BLaER1 treated with 17β-estradiol and CSF1 and Interleukin-3, amounts not matched to agents 10 nM and 100 nM (cell line): ENCODE measurements around the gene ST14.

Experiments
- H3K27ac ChIP-seq, 11 experiments: shearing (Covaris generic); formaldehyde crosslinking; 2 replicates each; pipeline ENCODE4 v1.8.1; 2022
- H3K27me3 ChIP-seq, 11 experiments: shearing (Covaris generic); formaldehyde crosslinking; 2 replicates each; pipeline ENCODE4 v1.8.1; 2022
- H3K36me3 ChIP-seq, 11 experiments: shearing (Covaris generic); formaldehyde crosslinking; 2 replicates each; pipeline ENCODE4 v1.8.1; 2022
- H3K4me1 ChIP-seq, 10 experiments: shearing (Covaris generic); formaldehyde crosslinking; 2 replicates each; pipeline ENCODE4 v1.8.1; 2022
- H3K4me2 ChIP-seq, 11 experiments: shearing (Covaris generic); formaldehyde crosslinking; 2 replicates each; pipeline ENCODE4 v1.8.1; 2022
- H3K4me3 ChIP-seq, 10 experiments: shearing (Covaris generic); formaldehyde crosslinking; 2 replicates each; pipeline ENCODE4 v1.8.1; 2022
- H3K9ac ChIP-seq, 11 experiments: shearing (Covaris generic); formaldehyde crosslinking; 2 replicates each; pipeline ENCODE4 v1.8.1; 2022
- H3K9me3 ChIP-seq, 11 experiments: shearing (Covaris generic); formaldehyde crosslinking; replicated peaks in 1 of 11; 2 replicates each; pipeline ENCODE4 v1.8.1; 2022
- H4K20me1 ChIP-seq, 11 experiments: shearing (Covaris generic); formaldehyde crosslinking; 2 replicates each; pipeline ENCODE4 v1.8.1; 2022
- Cebpa-rat ChIP-seq, 11 experiments: shearing (Covaris generic); IDR thresholded peaks; 2 replicates each; pipeline ENCODE4 v1.8.1; 2022

Gene ST14

DNA sequence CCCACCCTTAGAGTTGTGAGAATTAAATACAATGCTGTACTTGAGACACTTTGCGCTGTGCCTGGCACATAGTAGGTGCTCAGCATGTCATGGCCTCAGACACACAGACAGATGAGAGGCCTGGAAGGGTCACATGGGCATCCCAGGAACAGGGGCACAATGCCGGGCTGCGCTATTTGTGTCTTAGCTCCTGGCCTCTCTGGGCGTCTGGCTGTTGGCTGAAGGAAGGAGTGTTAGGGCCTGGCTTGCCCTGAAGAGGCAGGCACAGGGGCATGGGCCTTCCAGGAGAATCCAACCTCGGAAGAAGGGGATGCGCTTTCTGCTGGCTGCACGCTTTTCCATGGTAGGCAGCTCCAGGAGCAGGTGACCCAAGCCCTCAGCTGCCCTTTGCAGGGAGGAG, 41.4 kb downstream of the ST14 start:
- Histone ChIP-seq H3K27me3 (no peaks in the 10 kb centered on the region), H4K20me1 (no peaks in the 10 kb centered on the region), H3K4me1 (peaks cover 10 to 19% (median 17%) of the 10 kb centered on the region in 10 experiments; a peak in 17 of 20 replicates), H3K4me3 (no peak overlapping the region), H3K9me3 (0 out of 22 replicates have a peak, but pooled peaks cover 0 to 4% (median 0%) of the 10 kb centered on the region in 11 experiments), H3K36me3 (no peaks in the 10 kb centered on the region), H3K4me2 (no peak overlapping the region), H3K9ac (no peak overlapping the region), H3K27ac (no peak overlapping the region)
- TF ChIP-seq Cebpa-rat (IDR thresholded peaks at IDR 0.05) = no peak

GRCh38 chr11:130202009-130202817, 42.6 kb downstream of the ST14 start:
- H3K4me1 ChIP-seq = peaks cover 10 to 19% (median 17%) of the 10 kb centered on the region in 10 experiments; a peak in 17 of 20 replicates
- H3K27ac ChIP-seq = 0 out of 22 replicates have a peak overlapping the region, but pooled peaks of 1 of the 11 experiments have one; percentile 27
- H3K27me3 ChIP-seq = no peaks in the 10 kb centered on the region
- no peaks in the 10 kb centered on the region for H3K36me3 ChIP-seq
- 0 out of 22 replicates have a peak, but pooled peaks cover 0 to 4% (median 0%) of the 10 kb centered on the region in 11 experiments for H3K9me3 ChIP-seq
- peak overlapping the region; percentile 13 to 73 (median 44); a peak in 18 of 22 replicates for H3K4me2 ChIP-seq
- H4K20me1 ChIP-seq = no peaks in the 10 kb centered on the region
- no peak overlapping the region for H3K9ac ChIP-seq
- no peak overlapping the region for H3K4me3 ChIP-seq
- no peak for TF ChIP-seq Cebpa-rat (IDR thresholded peaks at IDR 0.05)

- Histone ChIP-seq H3K4me3 (no peak overlapping the region), H3K4me2 (peak overlapping the region in 9 of 11 experiments; percentile 13 to 73 (median 44); a peak in 11 of 22 replicates), H3K9me3 (0 out of 22 replicates have a peak, but pooled peaks cover 0 to 4% (median 0%) of the 10 kb centered on the region in 11 experiments), H3K9ac (no peak overlapping the region), H4K20me1 (no peaks in the 10 kb centered on the region), H3K36me3 (no peaks in the 10 kb centered on the region), H3K4me1 (peaks cover 10 to 19% (median 17%) of the 10 kb centered on the region in 10 experiments; a peak in 17 of 20 replicates), H3K27me3 (no peaks in the 10 kb centered on the region), H3K27ac (no peak overlapping the region)
- TF ChIP-seq Cebpa-rat (IDR thresholded peaks at IDR 0.05) = no peak
Measured at GRCh38 chr11:130202818-130203689, 43.5 kb downstream of the ST14 start.

DNA sequence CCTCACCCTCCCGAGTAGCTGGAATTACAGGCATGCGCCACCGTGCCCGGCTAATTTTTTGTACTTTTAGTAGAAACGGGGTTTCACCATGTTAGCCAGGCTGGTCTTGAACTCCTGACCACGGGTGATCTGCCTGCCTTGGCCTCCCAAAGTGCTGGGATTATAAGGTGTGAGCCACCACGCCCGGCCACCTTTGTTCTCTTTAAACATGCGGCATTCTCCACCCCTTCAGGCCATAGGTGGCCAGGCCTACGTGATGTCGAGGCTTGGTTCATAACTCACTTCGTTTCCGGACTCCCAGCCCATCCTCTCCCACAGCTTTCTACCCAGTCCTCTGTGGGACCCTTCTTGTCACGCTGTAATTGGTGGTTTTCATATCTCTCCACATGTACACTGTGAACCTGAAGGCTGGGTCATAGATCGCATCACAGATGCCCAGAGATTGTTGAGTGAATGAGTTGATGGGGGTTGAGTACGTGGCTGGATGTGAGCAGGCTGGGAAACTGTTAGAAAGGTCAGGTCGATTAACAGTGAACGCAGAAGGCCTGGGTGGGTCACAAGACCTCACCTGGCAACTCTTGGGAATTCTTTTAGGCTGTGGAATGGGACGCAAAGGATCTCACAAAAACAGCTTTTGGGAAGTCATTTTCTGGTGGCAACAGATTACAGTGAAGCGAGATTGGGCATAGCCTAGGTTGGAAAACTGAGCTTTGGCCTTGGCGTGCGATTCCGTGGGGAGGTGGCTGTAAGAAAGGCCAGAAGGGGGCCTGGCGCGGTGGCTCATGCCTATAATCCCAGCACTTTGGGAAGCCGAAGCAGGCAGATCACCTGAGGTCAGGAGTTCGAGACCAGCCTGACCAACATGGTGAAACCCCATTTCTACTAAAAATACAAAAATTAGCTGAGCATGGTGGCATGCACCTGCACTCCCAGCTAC, 44.5 kb downstream of the ST14 start:
- Histone ChIP-seq H3K27ac (no peak overlapping the region), H3K9me3 (0 out of 22 replicates have a peak, but pooled peaks cover 0 to 4% (median 0%) of the 10 kb centered on the region in 11 experiments), H3K9ac (no peak overlapping the region), H3K4me2 (no peak overlapping the region), H3K4me3 (no peak overlapping the region), H3K4me1 (peaks cover 10 to 19% (median 17%) of the 10 kb centered on the region in 10 experiments; a peak in 17 of 20 replicates), H3K36me3 (no peaks in the 10 kb centered on the region), H3K27me3 (no peaks in the 10 kb centered on the region), H4K20me1 (no peaks in the 10 kb centered on the region)
- TF ChIP-seq Cebpa-rat (IDR thresholded peaks at IDR 0.05) = no peak

DNA sequence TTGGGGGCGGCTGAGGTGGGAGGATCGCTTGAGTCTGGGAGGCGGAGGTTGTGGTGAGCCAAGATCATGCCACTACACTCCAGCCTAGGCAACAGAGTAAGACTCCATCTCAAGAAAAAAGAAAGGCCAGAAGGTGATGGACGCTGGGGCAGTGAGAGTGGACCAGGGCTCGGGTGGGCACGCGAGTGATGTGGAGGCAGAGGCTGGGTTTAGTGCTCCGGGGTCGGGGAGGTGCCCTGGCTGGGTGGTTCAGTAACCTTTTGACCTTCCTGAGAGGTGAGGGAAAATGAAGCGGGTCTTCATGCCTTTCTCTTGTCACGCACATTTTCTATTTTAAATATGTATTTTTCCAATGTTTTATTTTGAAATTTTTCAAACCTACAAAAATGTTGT, 45.1 kb downstream of the ST14 start:
- Histone ChIP-seq H3K36me3 (no peaks in the 10 kb centered on the region), H3K9ac (no peak overlapping the region), H3K27ac (no peak overlapping the region), H4K20me1 (no peaks in the 10 kb centered on the region), H3K27me3 (no peaks in the 10 kb centered on the region), H3K4me2 (no peak overlapping the region), H3K9me3 (0 out of 22 replicates have a peak, but pooled peaks cover 0 to 4% (median 0%) of the 10 kb centered on the region in 11 experiments), H3K4me3 (no peak overlapping the region), H3K4me1 (peaks cover 10 to 19% (median 17%) of the 10 kb centered on the region in 10 experiments; a peak in 17 of 20 replicates)
- no peak for TF ChIP-seq Cebpa-rat (IDR thresholded peaks at IDR 0.05)

GRCh38 chr11:130206141-130206540, 46.6 kb downstream of the ST14 start:
- H4K20me1 ChIP-seq = no peaks in the 10 kb centered on the region
- H3K9ac ChIP-seq = no peak overlapping the region
- H3K9me3 ChIP-seq = 0 out of 22 replicates have a peak, but pooled peaks cover 0 to 4% (median 0%) of the 10 kb centered on the region in 11 experiments
- no peak overlapping the region for H3K27ac ChIP-seq
- peaks cover 10 to 19% (median 17%) of the 10 kb centered on the region in 10 experiments; a peak in 17 of 20 replicates for H3K4me1 ChIP-seq
- no peak overlapping the region for H3K4me2 ChIP-seq
- H3K27me3 ChIP-seq = no peaks in the 10 kb centered on the region
- no peak for TF ChIP-seq Cebpa-rat (IDR thresholded peaks at IDR 0.05)
- H3K4me3 ChIP-seq = no peak overlapping the region
- H3K36me3 ChIP-seq = no peaks in the 10 kb centered on the region

- Histone ChIP-seq H3K9me3 (no peaks in the 10 kb centered on the region), H3K4me2 (no peak overlapping the region), H4K20me1 (no peaks in the 10 kb centered on the region; a peak in 1 of 22 replicates), H3K4me1 (peaks cover 0 to under 1% (median 0%) of the 10 kb centered on the region in 10 experiments; a peak in 3 of 20 replicates), H3K27ac (no peak overlapping the region), H3K9ac (no peak overlapping the region), H3K36me3 (no peaks in the 10 kb centered on the region), H3K4me3 (no peak overlapping the region), H3K27me3 (no peaks in the 10 kb centered on the region)
- no peak for TF ChIP-seq Cebpa-rat (IDR thresholded peaks at IDR 0.05)
Measured at GRCh38 chr11:130208241-130209127, 48.9 kb downstream of the ST14 start.
